ENCODE results near the gene ARHGAP30. TPM values are rescaled to one million over a fixed set of nuclear protein-coding genes. Genes with fewer than 3 reads are reported as not detected.
A peak's percentile ranks its signal among the peaks of the same experiment; 100 is the strongest.

The ARHGAP30 gene
- total and polyA plus RNA-seq, 8 donors, result 2.6 to 28.6 (median 6.5) TPM

DNA sequence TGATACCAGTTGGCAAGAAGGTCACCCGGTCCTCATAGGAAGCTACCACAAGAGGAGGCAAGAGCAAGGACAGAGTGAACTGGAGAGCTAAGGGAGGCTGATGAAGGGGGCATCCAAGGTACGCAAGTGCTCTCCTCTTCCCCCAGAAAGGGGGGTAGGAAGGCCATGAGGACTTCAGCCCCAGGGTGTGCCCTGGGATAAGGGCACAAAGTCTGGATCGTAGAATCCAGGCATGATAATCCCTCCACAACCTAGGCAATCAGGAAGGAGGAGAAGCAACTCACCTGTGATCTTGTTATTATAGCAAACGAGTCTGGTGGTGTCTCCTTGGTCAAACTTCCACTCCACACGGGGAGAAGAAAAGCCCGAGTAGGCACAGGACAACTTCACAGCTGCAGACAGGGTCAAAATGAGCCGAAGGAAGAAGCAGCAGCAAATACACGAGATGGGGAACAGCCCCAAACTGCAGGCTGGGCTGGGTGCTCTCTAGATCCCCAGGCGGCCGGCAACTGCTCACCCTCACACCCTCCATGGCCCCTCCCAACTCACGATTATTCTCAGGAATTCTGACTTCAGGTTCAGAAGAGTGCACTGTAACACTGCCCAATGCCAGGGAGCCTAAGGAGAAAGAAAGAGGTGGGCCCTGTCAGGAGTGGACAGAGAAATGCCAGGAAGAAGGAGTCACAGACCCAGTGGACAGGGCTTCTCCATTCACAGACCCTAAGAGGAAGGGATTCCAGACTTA lies 68.8 kb downstream of the ARHGAP30 start:
- Histone ChIP-seq H3K36me3 (peaks cover 24 to 45% (median 34%) of the 10 kb centered on the region in 4 donors), H3K9me3 (no peaks in the 10 kb centered on the region), H3K4me1 (peaks cover 0 to 27% (median 4%) of the 10 kb centered on the region in 4 donors), H3K27me3 (no peaks in the 10 kb centered on the region), H3K4me3 (no peak overlapping the region), H3K27ac (no peak overlapping the region)
- DNase-seq, result no peak
- intact Hi-C loops (cut with DNase I; ENCODE audit: low total_unique reads), result no loop called here
- WGBS, 5 donors, result 74 to 88% (median 81%) methylated on average over 11 of the region's 11 CpGs
- no peak for TF ChIP-seq EP300 (IDR thresholded peaks at IDR 0.05)

DNA sequence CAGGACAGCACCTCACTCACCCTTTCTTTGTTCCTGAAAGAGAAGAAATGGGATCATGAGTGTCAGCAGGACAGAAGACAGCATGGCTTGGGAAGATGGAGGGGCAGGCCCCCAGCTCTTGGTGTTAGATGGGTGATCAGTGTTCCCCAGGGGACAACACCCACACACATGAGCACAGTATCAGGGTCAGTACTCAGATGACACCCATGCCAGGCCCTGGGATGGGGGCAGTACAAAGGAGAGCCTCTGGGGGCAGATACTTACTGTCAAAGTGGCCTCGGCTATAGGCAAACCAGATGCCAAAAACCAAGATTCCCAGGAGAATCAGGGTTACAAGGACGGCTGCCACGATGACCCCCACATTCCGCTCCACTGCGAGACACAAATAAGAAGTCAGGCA lies 70.3 kb downstream of the ARHGAP30 start:
- Histone ChIP-seq H3K27me3 (no peaks in the 10 kb centered on the region), H3K4me1 (peaks cover 0 to 22% (median 4%) of the 10 kb centered on the region in 4 donors), H3K27ac (no peak overlapping the region), H3K9me3 (no peaks in the 10 kb centered on the region), H3K4me3 (no peak overlapping the region), H3K36me3 (peaks cover 24 to 45% (median 34%) of the 10 kb centered on the region in 4 donors)
- intact Hi-C loops (cut with DNase I; ENCODE audit: low total_unique reads), result loop anchor here (10.0 kb wide), 1 partner anchor 95 kb away; the partner anchor contains the start of gene KLHDC9
- no peak for DNase-seq
- TF ChIP-seq POLR2AphosphoS5 (IDR thresholded peaks at IDR 0.05) (no peak), EP300 (IDR thresholded peaks at IDR 0.05) (no peak), POLR2A (IDR thresholded peaks at IDR 0.05) (no peak)
- TF ChIP-seq, protein P1, sequence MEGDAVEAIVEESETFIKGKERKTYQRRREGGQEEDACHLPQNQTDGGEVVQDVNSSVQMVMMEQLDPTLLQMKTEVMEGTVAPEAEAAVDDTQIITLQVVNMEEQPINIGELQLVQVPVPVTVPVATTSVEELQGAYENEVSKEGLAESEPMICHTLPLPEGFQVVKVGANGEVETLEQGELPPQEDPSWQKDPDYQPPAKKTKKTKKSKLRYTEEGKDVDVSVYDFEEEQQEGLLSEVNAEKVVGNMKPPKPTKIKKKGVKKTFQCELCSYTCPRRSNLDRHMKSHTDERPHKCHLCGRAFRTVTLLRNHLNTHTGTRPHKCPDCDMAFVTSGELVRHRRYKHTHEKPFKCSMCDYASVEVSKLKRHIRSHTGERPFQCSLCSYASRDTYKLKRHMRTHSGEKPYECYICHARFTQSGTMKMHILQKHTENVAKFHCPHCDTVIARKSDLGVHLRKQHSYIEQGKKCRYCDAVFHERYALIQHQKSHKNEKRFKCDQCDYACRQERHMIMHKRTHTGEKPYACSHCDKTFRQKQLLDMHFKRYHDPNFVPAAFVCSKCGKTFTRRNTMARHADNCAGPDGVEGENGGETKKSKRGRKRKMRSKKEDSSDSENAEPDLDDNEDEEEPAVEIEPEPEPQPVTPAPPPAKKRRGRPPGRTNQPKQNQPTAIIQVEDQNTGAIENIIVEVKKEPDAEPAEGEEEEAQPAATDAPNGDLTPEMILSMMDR (IDR thresholded peaks at IDR 0.05), result no peak
- 92 to 95% (median 94%) methylated on average over 5 of the region's 5 CpGs for WGBS, 5 donors

DNA sequence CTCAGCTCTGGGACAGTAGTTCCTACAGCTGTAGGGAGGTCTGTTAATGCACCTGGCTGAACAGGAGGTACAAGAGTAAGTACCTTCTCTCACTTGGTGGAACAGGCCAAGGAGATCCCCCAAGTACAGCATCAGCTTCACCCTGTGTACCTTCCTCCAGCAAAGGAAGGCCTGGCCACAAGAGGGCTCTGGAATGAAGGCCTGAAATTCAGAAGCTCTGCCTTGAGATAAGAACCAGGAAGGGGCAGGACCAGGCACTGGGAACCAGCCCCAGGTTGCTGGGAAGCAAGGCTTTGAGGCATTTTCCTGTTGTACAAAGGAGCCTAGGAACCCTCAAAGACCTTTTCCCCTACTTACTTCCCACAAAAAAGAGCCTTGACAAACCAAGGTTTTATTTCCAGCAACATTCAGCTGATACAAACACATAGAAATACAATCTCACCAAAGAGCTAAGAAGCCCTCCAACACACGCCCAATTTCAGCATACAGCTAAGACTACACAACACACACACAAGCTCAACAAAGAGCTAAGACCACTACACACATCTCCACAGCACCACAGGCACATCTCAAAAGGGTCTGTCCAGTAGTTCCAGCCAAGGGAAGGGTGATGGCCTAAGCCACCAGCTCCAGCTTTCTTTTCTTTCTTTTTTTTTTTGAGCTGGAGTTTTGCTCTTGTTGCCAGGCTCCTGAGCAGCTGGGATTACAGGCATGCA lies 72.2 kb downstream of the ARHGAP30 start:
- intact Hi-C loops (cut with DNase I; ENCODE audit: low total_unique reads), result loop anchor here (10.0 kb wide), 1 partner anchor 97 kb away; the partner anchor contains the start of gene KLHDC9
- peak overlapping the region; percentile 33 to 84 (median 71) for H3K27ac ChIP-seq
- 48 to 75% (median 64%) methylated on average over 1 of the region's 1 CpG for WGBS, 5 donors

More for the DNA sequence above, 72.2 kb downstream of the ARHGAP30 start:
- Histone ChIP-seq H3K36me3 (peaks cover 24 to 45% (median 34%) of the 10 kb centered on the region in 4 donors), H3K4me3 (no peak overlapping the region), H3K9me3 (no peaks in the 10 kb centered on the region), H3K27me3 (no peaks in the 10 kb centered on the region), H3K4me1 (peaks cover 0 to 22% (median 4%) of the 10 kb centered on the region in 4 donors)
- peak; percentile 83 to 90 for DNase-seq
- TF ChIP-seq POLR2AphosphoS5 (IDR thresholded peaks at IDR 0.05), result peak in 2 of 3 donors; percentile 22 to 89
- no peak for TF ChIP-seq POLR2A (IDR thresholded peaks at IDR 0.05)
- TF ChIP-seq, protein P1 (IDR thresholded peaks at IDR 0.05), result peak in 5 of 7 experiments; percentile 53 to 80 (median 71)
- TF ChIP-seq EP300 (IDR thresholded peaks at IDR 0.05), result no peak

Small RNAs within 50 kb of the gene (small RNA-seq; reads per million reads assigned to genes)
- gene AL591806.2, result 0 reads per million in 4 donors

Other genes starting within 250 kb of the ARHGAP30 start
- gene CD244, start 207.0 kb downstream of the ARHGAP30 start, total RNA-seq, result 1 to 10 TPM in 1 of 5 donors, under 1 TPM in 1, not detected in 3; 0.43 to 1.1 TPM
- under 1 TPM; 0.15 to 0.61 (median 0.37) TPM for gene CD244, start 207.0 kb downstream of the ARHGAP30 start, polyA plus RNA-seq
- gene ITLN1, start 184.7 kb downstream of the ARHGAP30 start, total RNA-seq, result 100 to 1,000 TPM in 2 of 5 donors, 10 to 100 TPM in 1, 1 to 10 TPM in 1, not detected in 1; 1.2 to 241 (median 55.3) TPM
- gene ITLN1, start 184.7 kb downstream of the ARHGAP30 start, polyA plus RNA-seq, result 10 to 100 TPM in 1 of 3 donors, 1 to 10 TPM in 2; 1.5 to 10.1 (median 7.6) TPM
- gene ITLN2, start 115.1 kb downstream of the ARHGAP30 start, total RNA-seq, result 1 to 10 TPM in 1 of 5 donors, not detected in 4; 4.2 TPM
- gene ITLN2, start 115.1 kb downstream of the ARHGAP30 start, polyA plus RNA-seq, result under 1 TPM in 1 of 3 donors, not detected in 2; 0.37 TPM
- gene F11R, start 48.7 kb downstream of the ARHGAP30 start, total RNA-seq, result 100 to 1,000 TPM in 1 of 5 donors, 10 to 100 TPM in 3, 1 to 10 TPM in 1; 7.6 to 130 (median 20.9) TPM
- gene F11R, start 48.7 kb downstream of the ARHGAP30 start, polyA plus RNA-seq, result 10 to 100 TPM; 13.4 to 41.5 (median 29.2) TPM
- gene TSTD1, start 30.9 kb downstream of the ARHGAP30 start, total RNA-seq, result 100 to 1,000 TPM in 1 of 5 donors, 10 to 100 TPM in 3, not detected in 1; 13.2 to 112 (median 42.7) TPM
- gene TSTD1, start 30.9 kb downstream of the ARHGAP30 start, polyA plus RNA-seq, result 100 to 1,000 TPM; 117 to 186 (median 158) TPM
- gene USF1, start 23.9 kb downstream of the ARHGAP30 start, total RNA-seq, result 100 to 1,000 TPM in 1 of 5 donors, 10 to 100 TPM in 3, 1 to 10 TPM in 1; 7.2 to 566 (median 65.2) TPM
- 10 to 100 TPM; 48.0 to 73.1 (median 55.9) TPM for gene USF1, start 23.9 kb downstream of the ARHGAP30 start, polyA plus RNA-seq
- gene NECTIN4, start 19.7 kb upstream of the ARHGAP30 start, total RNA-seq, result 10 to 100 TPM in 2 of 5 donors, 1 to 10 TPM in 3; 2.0 to 20.3 (median 7.0) TPM
- 10 to 100 TPM in 1 of 3 donors, 1 to 10 TPM in 2; 1.7 to 14.2 (median 2.6) TPM for gene NECTIN4, start 19.7 kb upstream of the ARHGAP30 start, polyA plus RNA-seq
- gene KLHDC9, start 28.5 kb upstream of the ARHGAP30 start, total RNA-seq, result 10 to 100 TPM in 1 of 5 donors, 1 to 10 TPM in 4; 1.3 to 41.4 (median 2.4) TPM
- gene KLHDC9, start 28.5 kb upstream of the ARHGAP30 start, polyA plus RNA-seq, result 1 to 10 TPM; 4.7 to 6.3 (median 5.3) TPM
- gene PFDN2, start 48.1 kb upstream of the ARHGAP30 start, total RNA-seq, result 10 to 100 TPM in 3 of 5 donors, not detected in 2; 11.6 to 21.3 (median 19.3) TPM
- gene PFDN2, start 48.1 kb upstream of the ARHGAP30 start, polyA plus RNA-seq, result 100 to 1,000 TPM in 2 of 3 donors, 10 to 100 TPM in 1; 97.5 to 166 (median 122) TPM
- 10 to 100 TPM in 4 of 5 donors, 1 to 10 TPM in 1; 8.8 to 77.9 (median 20.9) TPM for gene NIT1, start 48.2 kb upstream of the ARHGAP30 start, total RNA-seq
- gene NIT1, start 48.2 kb upstream of the ARHGAP30 start, polyA plus RNA-seq, result 10 to 100 TPM; 20.0 to 34.2 (median 27.3) TPM
- gene DEDD, start 62.8 kb upstream of the ARHGAP30 start, total RNA-seq, result 10 to 100 TPM in 3 of 5 donors, 1 to 10 TPM in 2; 2.3 to 35.9 (median 14.3) TPM
- gene DEDD, start 62.8 kb upstream of the ARHGAP30 start, polyA plus RNA-seq, result 10 to 100 TPM; 16.5 to 31.9 (median 18.6) TPM
- gene UFC1, start 84.1 kb upstream of the ARHGAP30 start, total RNA-seq, result 10 to 100 TPM in 4 of 5 donors, not detected in 1; 21.9 to 95.1 (median 33.6) TPM
- 100 to 1,000 TPM; 163 to 206 (median 203) TPM for gene UFC1, start 84.1 kb upstream of the ARHGAP30 start, polyA plus RNA-seq
- 10 to 100 TPM; 13.6 to 35.3 (median 22.9) TPM for gene USP21, start 89.6 kb upstream of the ARHGAP30 start, total RNA-seq
- 10 to 100 TPM; 16.2 to 23.2 (median 16.9) TPM for gene USP21, start 89.6 kb upstream of the ARHGAP30 start, polyA plus RNA-seq
- gene PPOX, start 96.5 kb upstream of the ARHGAP30 start, total RNA-seq, result 10 to 100 TPM in 4 of 5 donors, 1 to 10 TPM in 1; 9.5 to 52.7 (median 44.9) TPM
- 10 to 100 TPM; 16.8 to 32.0 (median 31.6) TPM for gene PPOX, start 96.5 kb upstream of the ARHGAP30 start, polyA plus RNA-seq
- 10 to 100 TPM; 12.2 to 25.8 (median 17.3) TPM for gene B4GALT3, start 107.6 kb upstream of the ARHGAP30 start, total RNA-seq
- gene B4GALT3, start 107.6 kb upstream of the ARHGAP30 start, polyA plus RNA-seq, result 10 to 100 TPM; 17.5 to 21.7 (median 18.8) TPM
- gene ADAMTS4, start 129.2 kb upstream of the ARHGAP30 start, total RNA-seq, result 10 to 100 TPM in 2 of 5 donors, 1 to 10 TPM in 2, under 1 TPM in 1; 0.89 to 20.6 (median 2.8) TPM
- gene ADAMTS4, start 129.2 kb upstream of the ARHGAP30 start, polyA plus RNA-seq, result 1 to 10 TPM; 1.1 to 4.2 (median 1.4) TPM
- 100 to 1,000 TPM in 2 of 5 donors, 10 to 100 TPM in 2, 1 to 10 TPM in 1; 9.9 to 165 (median 85.7) TPM for gene NDUFS2, start 132.5 kb upstream of the ARHGAP30 start, total RNA-seq
- gene NDUFS2, start 132.5 kb upstream of the ARHGAP30 start, polyA plus RNA-seq, result 10 to 100 TPM; 55.6 to 83.4 (median 81.9) TPM
- gene FCER1G, start 145.4 kb upstream of the ARHGAP30 start, total RNA-seq, result 10 to 100 TPM in 2 of 5 donors, 1 to 10 TPM in 2, not detected in 1; 1.4 to 27.0 (median 7.4) TPM
- 100 to 1,000 TPM in 1 of 3 donors, 10 to 100 TPM in 2; 35.4 to 101 (median 50.6) TPM for gene FCER1G, start 145.4 kb upstream of the ARHGAP30 start, polyA plus RNA-seq
- gene APOA2, start 153.7 kb upstream of the ARHGAP30 start, total RNA-seq, result 1 to 10 TPM in 1 of 5 donors, not detected in 4; 5.3 TPM
- gene APOA2, start 153.7 kb upstream of the ARHGAP30 start, polyA plus RNA-seq, result not detected
- 1 to 10 TPM in 4 of 5 donors, under 1 TPM in 1; 0.58 to 7.3 (median 5.8) TPM for gene TOMM40L, start 156.2 kb upstream of the ARHGAP30 start, total RNA-seq
- 1 to 10 TPM; 7.9 to 9.9 (median 9.8) TPM for gene TOMM40L, start 156.2 kb upstream of the ARHGAP30 start, polyA plus RNA-seq
- gene NR1I3, start 168.3 kb upstream of the ARHGAP30 start, total RNA-seq, result under 1 TPM in 1 of 5 donors, not detected in 4; 0.55 TPM
- not detected for gene NR1I3, start 168.3 kb upstream of the ARHGAP30 start, polyA plus RNA-seq
- 10 to 100 TPM in 2 of 5 donors, not detected in 3; 17.6 to 19.4 TPM for gene PCP4L1, start 188.9 kb upstream of the ARHGAP30 start, total RNA-seq
- 10 to 100 TPM in 1 of 3 donors, not detected in 2; 12.6 TPM for gene PCP4L1, start 188.9 kb upstream of the ARHGAP30 start, polyA plus RNA-seq
- 10 to 100 TPM in 1 of 5 donors, 1 to 10 TPM in 1, not detected in 3; 1.3 to 15.1 TPM for gene MPZ, start 240.1 kb upstream of the ARHGAP30 start, total RNA-seq
- 1 to 10 TPM; 1.4 to 2.8 (median 2.3) TPM for gene MPZ, start 240.1 kb upstream of the ARHGAP30 start, polyA plus RNA-seq
- gene SDHC, start 244.5 kb upstream of the ARHGAP30 start, total RNA-seq, result 100 to 1,000 TPM in 2 of 5 donors, 10 to 100 TPM in 3; 28.3 to 109 (median 83.1) TPM
- 100 to 1,000 TPM in 2 of 3 donors, 10 to 100 TPM in 1; 70.1 to 165 (median 152) TPM for gene SDHC, start 244.5 kb upstream of the ARHGAP30 start, polyA plus RNA-seq